ENCODE measurements around the gene POPDC2.

DNA sequence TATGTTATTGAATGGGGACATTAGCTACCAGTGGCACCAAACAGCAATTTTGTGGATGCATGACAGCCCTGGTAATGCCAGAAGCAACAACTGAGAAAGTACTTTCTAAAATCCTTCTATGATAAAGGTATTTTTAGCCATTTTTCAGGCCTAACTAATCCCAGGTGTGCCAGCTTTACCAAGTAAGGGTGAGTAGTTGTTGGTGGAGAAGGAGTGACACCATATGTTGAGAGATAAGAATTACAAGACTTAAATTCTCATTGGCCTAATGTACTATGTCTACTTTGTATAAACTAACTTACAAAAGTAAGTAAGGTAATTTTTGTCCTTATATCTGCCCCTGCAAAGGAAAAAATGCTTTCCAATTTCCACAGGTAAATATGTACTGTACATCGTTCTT is 20.9 kb upstream of the POPDC2 start:
- TF ChIP-seq, protein P1, sequence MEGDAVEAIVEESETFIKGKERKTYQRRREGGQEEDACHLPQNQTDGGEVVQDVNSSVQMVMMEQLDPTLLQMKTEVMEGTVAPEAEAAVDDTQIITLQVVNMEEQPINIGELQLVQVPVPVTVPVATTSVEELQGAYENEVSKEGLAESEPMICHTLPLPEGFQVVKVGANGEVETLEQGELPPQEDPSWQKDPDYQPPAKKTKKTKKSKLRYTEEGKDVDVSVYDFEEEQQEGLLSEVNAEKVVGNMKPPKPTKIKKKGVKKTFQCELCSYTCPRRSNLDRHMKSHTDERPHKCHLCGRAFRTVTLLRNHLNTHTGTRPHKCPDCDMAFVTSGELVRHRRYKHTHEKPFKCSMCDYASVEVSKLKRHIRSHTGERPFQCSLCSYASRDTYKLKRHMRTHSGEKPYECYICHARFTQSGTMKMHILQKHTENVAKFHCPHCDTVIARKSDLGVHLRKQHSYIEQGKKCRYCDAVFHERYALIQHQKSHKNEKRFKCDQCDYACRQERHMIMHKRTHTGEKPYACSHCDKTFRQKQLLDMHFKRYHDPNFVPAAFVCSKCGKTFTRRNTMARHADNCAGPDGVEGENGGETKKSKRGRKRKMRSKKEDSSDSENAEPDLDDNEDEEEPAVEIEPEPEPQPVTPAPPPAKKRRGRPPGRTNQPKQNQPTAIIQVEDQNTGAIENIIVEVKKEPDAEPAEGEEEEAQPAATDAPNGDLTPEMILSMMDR (IDR thresholded peaks at IDR 0.05; ENCODE audit: insufficient read depth, low read depth, low read length) = peak; percentile 61
- no peak for TF ChIP-seq EZH2 (IDR thresholded peaks at IDR 0.05; ENCODE audit: insufficient read depth, low read length)

All from astrocyte (in vitro differentiated cells and primary cell).